ENCODE measurements around the gene AMH.

The AMH gene

GRCh38 chr19:2213799-2214198, 35.3 kb upstream of the AMH start:
- no peak overlapping the region for H2AFZ ChIP-seq (ENCODE audit: low read length)
- no peaks in the 10 kb centered on the region for H4K20me1 ChIP-seq (ENCODE audit: insufficient read depth, low read length, poor library complexity, severe bottlenecking)
- peaks cover 93% of the 10 kb centered on the region; the same call in 1 of the 2 replicates for H3K36me3 ChIP-seq (ENCODE audit: insufficient read depth, low read length)
- TF ChIP-seq CTCF (conservative IDR thresholded peaks at IDR 0.05; ENCODE audit: low read length), result no peak
- TF ChIP-seq EZH2phosphoT487 (IDR thresholded peaks at IDR 0.05; ENCODE audit: borderline replicate concordance), result no peak
- H3K9ac ChIP-seq (ENCODE audit: low read depth, low read length, poor library complexity, severe bottlenecking), result no peak overlapping the region
- H3K4me3 ChIP-seq (ENCODE audit: low read length, poor library complexity, severe bottlenecking), result no peak overlapping the region
- no peaks in the 10 kb centered on the region for H3K4me1 ChIP-seq (ENCODE audit: insufficient read depth, low read length, poor library complexity, severe bottlenecking)
- H3K9me2 ChIP-seq (replicated peaks; ENCODE audit: low read depth, low read length), result no peaks in the 10 kb centered on the region
- no peaks in the 10 kb centered on the region for H3K9me3 ChIP-seq (ENCODE audit: insufficient read depth, low read depth, low read length)
- H3K79me2 ChIP-seq (ENCODE audit: insufficient read depth, low read length), result no peaks in the 10 kb centered on the region
- H3F3A ChIP-seq (ENCODE audit: low read depth), result no peaks in the 10 kb centered on the region
- no peaks in the 10 kb centered on the region for H3K27me3 ChIP-seq (ENCODE audit: insufficient read depth, low read length, poor library complexity, severe bottlenecking)
- no peak overlapping the region for H3K4me2 ChIP-seq (ENCODE audit: low read depth, low read length, poor library complexity, severe bottlenecking)

DNA sequence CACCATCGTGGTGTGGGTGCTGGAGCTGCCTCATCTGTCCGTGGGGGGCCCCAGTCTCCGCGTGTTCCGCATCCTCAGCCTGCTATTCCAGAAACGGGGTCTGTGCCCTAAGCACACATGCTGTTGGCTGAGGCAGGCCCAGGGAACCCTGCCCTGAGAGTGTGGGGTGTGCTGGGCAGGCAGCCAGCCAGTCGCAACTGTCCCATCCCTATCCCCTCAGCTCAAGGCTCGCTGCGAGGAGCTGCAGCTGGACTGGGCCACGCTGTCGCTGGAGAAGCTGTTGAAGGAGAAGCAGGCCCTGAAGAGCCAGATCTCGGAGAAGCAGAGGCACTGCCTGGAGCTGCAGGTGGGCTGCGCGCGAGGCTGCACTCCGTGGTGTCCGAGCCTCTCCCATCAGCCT, 34.9 kb upstream of the AMH start:
- no peak for TF ChIP-seq CTCF (conservative IDR thresholded peaks at IDR 0.05; ENCODE audit: low read length)
- TF ChIP-seq EZH2phosphoT487 (IDR thresholded peaks at IDR 0.05; ENCODE audit: borderline replicate concordance), result no peak
- Histone ChIP-seq H2AFZ (ENCODE audit: low read length) (no peak overlapping the region), H3K4me2 (ENCODE audit: low read depth, low read length, poor library complexity, severe bottlenecking) (no peak overlapping the region)

DNA sequence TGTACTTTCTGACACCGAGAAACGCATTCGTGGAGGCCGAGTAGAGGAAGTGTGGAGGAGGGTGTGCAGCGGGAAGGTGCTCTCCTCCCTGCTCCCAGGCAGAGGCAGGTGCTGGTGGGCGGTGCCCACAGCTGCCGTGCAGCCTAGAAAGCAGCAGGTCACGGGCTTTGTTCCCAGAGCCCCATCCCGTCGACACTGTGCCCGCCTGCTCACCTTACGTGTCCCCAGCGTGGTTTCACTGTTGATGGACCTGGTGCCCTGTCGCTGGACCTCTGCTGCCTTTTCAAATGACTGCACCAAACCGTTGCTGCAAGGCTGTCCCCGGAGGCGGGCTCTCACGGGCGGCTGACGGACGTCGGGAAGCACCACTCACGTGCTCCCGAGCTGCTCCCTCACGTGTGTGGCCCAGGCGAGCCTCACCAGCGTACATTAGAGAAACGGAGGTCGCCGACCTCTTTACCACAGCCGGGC, 33.8 kb upstream of the AMH start:
- H3F3A ChIP-seq (ENCODE audit: low read depth), result no peaks in the 10 kb centered on the region
- no peaks in the 10 kb centered on the region for H3K9me2 ChIP-seq (replicated peaks; ENCODE audit: low read depth, low read length)
- H3K4me2 ChIP-seq (ENCODE audit: low read depth, low read length, poor library complexity, severe bottlenecking), result no peak overlapping the region
- H3K4me1 ChIP-seq (ENCODE audit: insufficient read depth, low read length, poor library complexity, severe bottlenecking), result no peaks in the 10 kb centered on the region
- H3K27me3 ChIP-seq (ENCODE audit: insufficient read depth, low read length, poor library complexity, severe bottlenecking), result no peaks in the 10 kb centered on the region
- no peak overlapping the region for H3K9ac ChIP-seq (ENCODE audit: low read depth, low read length, poor library complexity, severe bottlenecking)
- peaks cover 90% of the 10 kb centered on the region; the same call in 1 of the 2 replicates for H3K36me3 ChIP-seq (ENCODE audit: insufficient read depth, low read length)
- TF ChIP-seq CTCF (conservative IDR thresholded peaks at IDR 0.05; ENCODE audit: low read length) (no peak), EZH2phosphoT487 (IDR thresholded peaks at IDR 0.05; ENCODE audit: borderline replicate concordance) (no peak)
- H2AFZ ChIP-seq (ENCODE audit: low read length), result no peak overlapping the region
- no peaks in the 10 kb centered on the region for H3K9me3 ChIP-seq (ENCODE audit: insufficient read depth, low read depth, low read length)
- H3K79me2 ChIP-seq (ENCODE audit: insufficient read depth, low read length), result no peaks in the 10 kb centered on the region
- no peaks in the 10 kb centered on the region for H4K20me1 ChIP-seq (ENCODE audit: insufficient read depth, low read length, poor library complexity, severe bottlenecking)
- no peak overlapping the region for H3K4me3 ChIP-seq (ENCODE audit: low read length, poor library complexity, severe bottlenecking)

More for the DNA sequence above, 34.9 kb upstream of the AMH start:
- no peaks in the 10 kb centered on the region for H3K27me3 ChIP-seq (ENCODE audit: insufficient read depth, low read length, poor library complexity, severe bottlenecking)
- no peaks in the 10 kb centered on the region for H4K20me1 ChIP-seq (ENCODE audit: insufficient read depth, low read length, poor library complexity, severe bottlenecking)
- H3K36me3 ChIP-seq (ENCODE audit: insufficient read depth, low read length), result peaks cover 90% of the 10 kb centered on the region; the same call in 1 of the 2 replicates
- H3K4me3 ChIP-seq (ENCODE audit: low read length, poor library complexity, severe bottlenecking), result no peak overlapping the region
- H3K9ac ChIP-seq (ENCODE audit: low read depth, low read length, poor library complexity, severe bottlenecking), result no peak overlapping the region
- H3K4me1 ChIP-seq (ENCODE audit: insufficient read depth, low read length, poor library complexity, severe bottlenecking), result no peaks in the 10 kb centered on the region
- H3K79me2 ChIP-seq (ENCODE audit: insufficient read depth, low read length), result no peaks in the 10 kb centered on the region
- H3K9me3 ChIP-seq (ENCODE audit: insufficient read depth, low read depth, low read length), result no peaks in the 10 kb centered on the region
- no peaks in the 10 kb centered on the region for H3K9me2 ChIP-seq (replicated peaks; ENCODE audit: low read depth, low read length)
- no peaks in the 10 kb centered on the region for H3F3A ChIP-seq (ENCODE audit: low read depth)

All from Loucy (cell line).